Fibroblast of lung (primary cell): ENCODE data around the gene GPC5.

ENCODE experiments used
- EZH2 ChIP-seq: IDR thresholded peaks from 2 replicates; pipeline ENCODE4 v1.5.1; 2012; ENCODE audit warnings: low read length, control low read depth, mild to moderate bottlenecking; ENCODE audit errors: missing control alignments
- TF ChIP-seq, protein P1 (sequence below), 2 donors: IDR thresholded peaks in 1 of 2; conservative IDR thresholded peaks in 1 of 2; 1 replicate in 1 of 2; 2 replicates in 1 of 2; pipeline ENCODE4 v1.5.1; 2011 to 2012; ENCODE audit warnings: low read length in 2 of 2, control low read depth in 1 of 2, inconsistent platforms in 1 of 2, low read depth in 1 of 2, mild to moderate bottlenecking in 1 of 2

- TF ChIP-seq, protein P1, sequence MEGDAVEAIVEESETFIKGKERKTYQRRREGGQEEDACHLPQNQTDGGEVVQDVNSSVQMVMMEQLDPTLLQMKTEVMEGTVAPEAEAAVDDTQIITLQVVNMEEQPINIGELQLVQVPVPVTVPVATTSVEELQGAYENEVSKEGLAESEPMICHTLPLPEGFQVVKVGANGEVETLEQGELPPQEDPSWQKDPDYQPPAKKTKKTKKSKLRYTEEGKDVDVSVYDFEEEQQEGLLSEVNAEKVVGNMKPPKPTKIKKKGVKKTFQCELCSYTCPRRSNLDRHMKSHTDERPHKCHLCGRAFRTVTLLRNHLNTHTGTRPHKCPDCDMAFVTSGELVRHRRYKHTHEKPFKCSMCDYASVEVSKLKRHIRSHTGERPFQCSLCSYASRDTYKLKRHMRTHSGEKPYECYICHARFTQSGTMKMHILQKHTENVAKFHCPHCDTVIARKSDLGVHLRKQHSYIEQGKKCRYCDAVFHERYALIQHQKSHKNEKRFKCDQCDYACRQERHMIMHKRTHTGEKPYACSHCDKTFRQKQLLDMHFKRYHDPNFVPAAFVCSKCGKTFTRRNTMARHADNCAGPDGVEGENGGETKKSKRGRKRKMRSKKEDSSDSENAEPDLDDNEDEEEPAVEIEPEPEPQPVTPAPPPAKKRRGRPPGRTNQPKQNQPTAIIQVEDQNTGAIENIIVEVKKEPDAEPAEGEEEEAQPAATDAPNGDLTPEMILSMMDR (conservative IDR thresholded peaks at IDR 0.05 in 1 of 2, IDR thresholded peaks at IDR 0.05 in 1 of 2; ENCODE audit: low read depth in 1 of 2, low read length in 2 of 2) = no peak
- TF ChIP-seq EZH2 = no peak
Observed at GRCh38 chr13:91630946-91631345, 232.5 kb downstream of the GPC5 start.
